Measurements from ENCODE around the gene IL12RB2.
"Not testable (repeated sequence)": the region's sequence is repeated elsewhere in the genome, so short reads cannot be mapped to it uniquely, and the experiment has no call there.

The IL12RB2 gene

DNA sequence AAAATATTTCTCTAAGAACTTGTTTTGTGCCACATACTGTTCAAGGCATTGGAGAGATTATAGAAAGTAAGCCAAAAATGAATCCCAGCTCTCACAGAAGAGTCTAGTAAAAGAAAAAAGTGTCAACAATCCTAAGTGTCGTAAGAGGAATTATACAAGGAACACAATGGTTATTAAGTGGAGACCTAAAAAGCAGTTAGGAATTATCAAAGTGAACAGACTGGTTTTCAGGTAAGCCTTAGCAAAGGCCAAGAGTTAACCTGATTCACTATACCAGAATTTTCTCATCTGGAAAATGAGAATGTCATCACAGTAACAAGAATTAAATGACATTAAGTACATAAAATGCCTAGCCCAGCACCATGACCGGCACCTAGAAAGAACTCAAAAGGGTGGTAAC lies 106.9 kb downstream of the IL12RB2 start:
- H3K9me3 ChIP-seq (ENCODE audit: severe bottlenecking), result no peaks in the 10 kb centered on the region
- no peak for ATAC-seq (ENCODE audit: low read depth)
- no peak overlapping the region for H3K27ac ChIP-seq (ENCODE audit: poor library complexity, severe bottlenecking)
- no peaks in the 10 kb centered on the region for H3K4me1 ChIP-seq (ENCODE audit: insufficient read depth, poor library complexity, severe bottlenecking)
- peaks cover 100% of the 10 kb centered on the region for H3K36me3 ChIP-seq (ENCODE audit: low read depth)
- H3K27me3 ChIP-seq (ENCODE audit: insufficient read depth, poor library complexity, severe bottlenecking), result no peaks in the 10 kb centered on the region
- TF ChIP-seq, protein P1, sequence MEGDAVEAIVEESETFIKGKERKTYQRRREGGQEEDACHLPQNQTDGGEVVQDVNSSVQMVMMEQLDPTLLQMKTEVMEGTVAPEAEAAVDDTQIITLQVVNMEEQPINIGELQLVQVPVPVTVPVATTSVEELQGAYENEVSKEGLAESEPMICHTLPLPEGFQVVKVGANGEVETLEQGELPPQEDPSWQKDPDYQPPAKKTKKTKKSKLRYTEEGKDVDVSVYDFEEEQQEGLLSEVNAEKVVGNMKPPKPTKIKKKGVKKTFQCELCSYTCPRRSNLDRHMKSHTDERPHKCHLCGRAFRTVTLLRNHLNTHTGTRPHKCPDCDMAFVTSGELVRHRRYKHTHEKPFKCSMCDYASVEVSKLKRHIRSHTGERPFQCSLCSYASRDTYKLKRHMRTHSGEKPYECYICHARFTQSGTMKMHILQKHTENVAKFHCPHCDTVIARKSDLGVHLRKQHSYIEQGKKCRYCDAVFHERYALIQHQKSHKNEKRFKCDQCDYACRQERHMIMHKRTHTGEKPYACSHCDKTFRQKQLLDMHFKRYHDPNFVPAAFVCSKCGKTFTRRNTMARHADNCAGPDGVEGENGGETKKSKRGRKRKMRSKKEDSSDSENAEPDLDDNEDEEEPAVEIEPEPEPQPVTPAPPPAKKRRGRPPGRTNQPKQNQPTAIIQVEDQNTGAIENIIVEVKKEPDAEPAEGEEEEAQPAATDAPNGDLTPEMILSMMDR (IDR thresholded peaks at IDR 0.05; ENCODE audit: poor library complexity, severe bottlenecking), result no peak
- no peak overlapping the region for H3K4me3 ChIP-seq (ENCODE audit: severe bottlenecking)
- DNase-seq (ENCODE audit: low spot score), result no peak

DNA sequence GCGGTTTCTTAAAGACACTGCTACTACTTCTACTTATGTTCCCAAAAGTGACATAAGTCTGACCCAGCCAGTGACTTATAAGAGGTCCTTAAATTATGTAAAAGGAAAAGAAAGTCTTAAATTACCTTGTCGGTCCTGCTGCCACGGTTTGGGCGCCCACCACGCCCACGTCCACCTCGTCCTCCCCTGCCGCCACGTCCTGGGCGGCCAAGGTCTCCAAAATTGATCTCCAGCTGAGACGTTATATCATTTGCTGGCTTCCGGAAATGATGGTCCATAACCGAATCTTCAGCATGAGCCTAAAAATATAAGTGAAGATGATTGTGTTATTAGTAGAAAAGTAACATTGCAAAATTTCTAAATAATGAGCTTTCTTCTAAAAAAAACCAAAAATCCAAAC lies 107.4 kb downstream of the IL12RB2 start:
- DNase-seq (ENCODE audit: low spot score), result no peak
- TF ChIP-seq, protein P1 (IDR thresholded peaks at IDR 0.05; ENCODE audit: poor library complexity, severe bottlenecking), result no peak
- Histone ChIP-seq H3K27ac (ENCODE audit: poor library complexity, severe bottlenecking) (no peak overlapping the region), H3K9me3 (ENCODE audit: severe bottlenecking) (no peaks in the 10 kb centered on the region), H3K36me3 (ENCODE audit: low read depth) (peaks cover 100% of the 10 kb centered on the region), H3K4me3 (ENCODE audit: severe bottlenecking) (no peak overlapping the region), H3K4me1 (ENCODE audit: insufficient read depth, poor library complexity, severe bottlenecking) (no peaks in the 10 kb centered on the region), H3K27me3 (ENCODE audit: insufficient read depth, poor library complexity, severe bottlenecking) (no peaks in the 10 kb centered on the region)
- no peak for ATAC-seq (ENCODE audit: low read depth)

DNA sequence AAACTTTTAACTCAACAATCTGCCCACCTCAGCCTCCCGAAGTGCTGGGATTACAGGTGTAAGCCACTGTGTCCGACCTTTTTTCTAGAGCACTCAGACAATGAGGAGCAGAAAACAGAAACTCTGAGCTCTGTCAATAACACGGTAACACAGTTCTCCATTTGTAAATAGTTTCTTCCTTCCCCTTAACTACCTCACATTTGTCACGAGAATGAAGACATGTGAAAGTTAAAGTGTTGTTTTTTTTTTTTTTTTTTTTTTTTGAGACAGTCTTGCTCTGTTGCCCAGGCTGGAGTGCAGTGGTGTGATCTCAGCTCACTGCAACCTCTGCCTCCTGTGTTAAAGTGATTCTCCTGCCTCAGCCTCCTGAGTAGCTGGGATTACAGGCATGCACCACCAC lies 110.1 kb downstream of the IL12RB2 start:
- not testable (repeated sequence) for H3K27me3 ChIP-seq (ENCODE audit: insufficient read depth, poor library complexity, severe bottlenecking); H3K4me3 ChIP-seq (ENCODE audit: severe bottlenecking); DNase-seq (ENCODE audit: low spot score); ATAC-seq (ENCODE audit: low read depth); H3K27ac ChIP-seq (ENCODE audit: poor library complexity, severe bottlenecking); H3K9me3 ChIP-seq (ENCODE audit: severe bottlenecking); H3K4me1 ChIP-seq (ENCODE audit: insufficient read depth, poor library complexity, severe bottlenecking)
- peaks cover 100% of the 10 kb centered on the region for H3K36me3 ChIP-seq (ENCODE audit: low read depth)

DNA sequence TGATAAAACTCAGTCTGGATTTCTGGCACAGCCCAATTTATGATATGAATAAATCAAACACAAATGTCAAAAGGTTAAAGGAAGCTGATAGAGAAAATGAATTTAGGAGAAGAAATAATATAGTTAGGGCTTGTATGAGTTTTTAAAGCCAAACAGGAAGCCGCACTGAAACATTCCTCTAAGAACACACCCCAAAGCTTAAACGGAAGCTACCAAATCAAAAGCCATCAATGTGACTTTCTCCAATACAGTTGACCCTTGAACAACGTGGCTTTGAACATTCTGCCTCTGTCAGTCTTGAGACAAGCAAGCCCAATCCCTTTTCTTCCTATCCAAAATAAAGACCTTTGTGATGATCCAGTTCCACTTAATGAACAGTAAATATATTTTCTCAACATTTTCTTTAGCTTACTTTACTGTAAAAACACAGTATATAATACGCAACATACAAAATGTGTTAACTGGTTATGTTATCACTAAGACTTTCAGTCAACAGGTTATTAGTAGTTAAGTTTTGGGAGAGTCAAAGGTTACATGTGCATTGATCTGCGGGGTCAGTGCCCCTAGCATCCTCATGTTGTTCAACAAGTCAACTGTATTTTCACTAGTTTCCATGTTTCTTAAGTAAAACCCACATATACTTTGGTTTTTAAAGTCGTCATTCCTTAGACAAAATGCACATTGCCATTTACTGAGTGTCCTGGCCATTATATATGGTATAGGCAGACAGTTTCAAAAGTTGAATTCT lies 111.3 kb downstream of the IL12RB2 start:
- Histone ChIP-seq H3K9me3 (ENCODE audit: severe bottlenecking) (no peaks in the 10 kb centered on the region), H3K4me1 (ENCODE audit: insufficient read depth, poor library complexity, severe bottlenecking) (no peaks in the 10 kb centered on the region), H3K36me3 (ENCODE audit: low read depth) (peaks cover 100% of the 10 kb centered on the region), H3K4me3 (ENCODE audit: severe bottlenecking) (no peak overlapping the region), H3K27me3 (ENCODE audit: insufficient read depth, poor library complexity, severe bottlenecking) (no peaks in the 10 kb centered on the region), H3K27ac (ENCODE audit: poor library complexity, severe bottlenecking) (no peak overlapping the region)
- DNase-seq (ENCODE audit: low spot score), result no peak
- ATAC-seq (ENCODE audit: low read depth), result no peak
- TF ChIP-seq, protein P1 (IDR thresholded peaks at IDR 0.05; ENCODE audit: poor library complexity, severe bottlenecking), result no peak

DNA sequence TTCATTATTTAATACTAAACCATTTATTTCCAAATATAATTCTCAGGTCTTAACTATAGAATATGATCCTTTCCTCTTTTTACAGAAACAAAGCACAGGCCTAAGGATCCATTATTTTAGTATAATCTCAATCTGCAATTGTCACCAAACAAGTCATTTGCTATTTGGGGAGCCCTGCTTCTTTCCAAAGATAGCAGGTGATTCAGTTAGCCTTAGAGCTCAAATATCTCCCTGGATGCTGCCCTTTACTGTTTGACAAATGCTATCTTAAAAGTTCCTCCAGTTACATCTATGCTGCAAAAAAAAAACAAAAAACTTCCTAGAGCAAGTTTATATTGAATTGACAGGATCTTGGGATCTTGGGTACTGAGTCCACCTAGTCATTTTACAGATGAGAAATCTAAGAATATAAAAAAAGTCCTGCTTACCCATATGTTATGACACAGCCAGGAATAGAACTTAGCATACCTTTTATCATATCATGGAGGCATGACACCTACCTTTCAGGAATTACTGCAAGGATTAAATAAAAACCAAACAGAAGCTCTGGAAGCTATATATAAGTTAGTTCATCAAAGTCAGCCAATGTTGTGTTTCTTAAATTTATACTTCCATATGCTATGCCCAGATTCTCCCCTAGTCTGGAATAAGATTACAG lies 113.3 kb downstream of the IL12RB2 start:
- ATAC-seq (ENCODE audit: low read depth) (no peak), DNase-seq (ENCODE audit: low spot score) (no peak)
- no peak overlapping the region for H3K27ac ChIP-seq (ENCODE audit: poor library complexity, severe bottlenecking)
- peaks cover 100% of the 10 kb centered on the region for H3K36me3 ChIP-seq (ENCODE audit: low read depth)
- H3K4me3 ChIP-seq (ENCODE audit: severe bottlenecking), result no peak overlapping the region
- no peaks in the 10 kb centered on the region for H3K4me1 ChIP-seq (ENCODE audit: insufficient read depth, poor library complexity, severe bottlenecking)
- H3K27me3 ChIP-seq (ENCODE audit: insufficient read depth, poor library complexity, severe bottlenecking), result no peaks in the 10 kb centered on the region
- no peaks in the 10 kb centered on the region for H3K9me3 ChIP-seq (ENCODE audit: severe bottlenecking)
- TF ChIP-seq, protein P1 (IDR thresholded peaks at IDR 0.05; ENCODE audit: poor library complexity, severe bottlenecking), result no peak
